Measurements from ENCODE around the gene RILPL2. TPM values are rescaled to one million over a fixed set of nuclear protein-coding genes. Genes with fewer than 3 reads are reported as not detected.
"Not testable (repeated sequence)": the region's sequence is repeated elsewhere in the genome, so short reads cannot be mapped to it uniquely, and the experiment has no call there.

Gene RILPL2
- total and polyA plus RNA-seq, 2 of the 13 experiments (the other 11 are each of a cell fraction or from before 2014, with no cell fraction given): 2.7 to 8.1 TPM

GRCh38 chr12:123379391-123379790, 57.1 kb downstream of the RILPL2 start:
- Histone ChIP-seq H3K79me2 (ENCODE audit: insufficient read depth, low read length) (no peaks in the 10 kb centered on the region), H3K4me1 (ENCODE audit: insufficient read depth, low read length) (peaks cover 26% of the 10 kb centered on the region), H3K9ac (ENCODE audit: insufficient read depth, low read depth, low read length) (no peak overlapping the region), H3K4me3 (replicated peaks in 1 of 3; ENCODE audit: insufficient read depth in 1 of 3, low read depth in 2 of 3, low read length in 3 of 3) (no peak overlapping the region), H3K27ac (ENCODE audit: extremely low read length, insufficient read depth, low read length) (no peak overlapping the region), H4K20me1 (ENCODE audit: insufficient read depth, low read length) (no peaks in the 10 kb centered on the region), H3K4me2 (ENCODE audit: low read depth, low read length) (peak overlapping the region; percentile 46), H3K36me3 (replicated peaks in 1 of 2; ENCODE audit: control insufficient read depth in 1 of 2, insufficient read depth in 2 of 2, low read length in 2 of 2) (no peaks in the 10 kb centered on the region), H2AFZ (ENCODE audit: low read length) (peak overlapping the region; percentile 69), H3K9me3 (ENCODE audit: low read length) (no peaks in the 10 kb centered on the region), H3K27me3 (ENCODE audit: control insufficient read depth in 1 of 2, insufficient read depth in 2 of 2, low read length in 2 of 2) (no peaks in the 10 kb centered on the region)
- ChIA-PET CTCF (ENCODE audit: low intra/inter-chr PET ratio, low total read pairs) (no interaction called here), POLR2A (no interaction called here)
- BruUV-seq (replicated peaks): no TSS peak
- ATAC-seq: no peak
- no peak for TF ChIP-seq ZNF629 (CRISPR knock-in tag; conservative IDR thresholded peaks at IDR 0.05)
- TF ChIP-seq THRA (CRISPR knock-in tag; IDR thresholded peaks at IDR 0.05; ENCODE audit: borderline replicate concordance): no peak
- TF ChIP-seq CREB1 (IDR thresholded peaks at IDR 0.05): no peak
- TF ChIP-seq CREB1 (CRISPR knock-in tag; IDR thresholded peaks at IDR 0.05): no peak
- no peak for TF ChIP-seq ZSCAN9 (CRISPR knock-in tag; IDR thresholded peaks at IDR 0.05; ENCODE audit: borderline replicate concordance)
- TF ChIP-seq IRF2 (CRISPR knock-in tag; IDR thresholded peaks at IDR 0.05): no peak
- TF ChIP-seq SNAPC5 (CRISPR knock-in tag; IDR thresholded peaks at IDR 0.05; ENCODE audit: borderline replicate concordance): no peak
- no peak for FAIRE-seq
- DNase-seq (ENCODE audit: low spot score): no peak
- WGBS (ENCODE audit: low lambda C conversion rate): 46% methylated on average over 5 of the region's 5 CpGs
- intact Hi-C loops (cut with micrococcal nuclease; ENCODE audit: unreplicated experiment): no loop called here
- in situ Hi-C loops (cut with HindIII; ENCODE audit: extremely low pct_ligation_motif_present, low pct_unique_long_range_greater_than_20kb): no loop called here

GRCh38 chr12:123372415-123372814, 64.1 kb downstream of the RILPL2 start:
- H3K9me3 ChIP-seq (ENCODE audit: low read length); H4K20me1 ChIP-seq (ENCODE audit: insufficient read depth, low read length); CTCF ChIA-PET (ENCODE audit: low intra/inter-chr PET ratio, low total read pairs); in situ Hi-C loops (cut with HindIII; ENCODE audit: extremely low pct_ligation_motif_present, low pct_unique_long_range_greater_than_20kb); H3K9ac ChIP-seq (ENCODE audit: insufficient read depth, low read depth, low read length); H3K27ac ChIP-seq (ENCODE audit: extremely low read length, insufficient read depth, low read length); H3K79me2 ChIP-seq (ENCODE audit: insufficient read depth, low read length); H2AFZ ChIP-seq (ENCODE audit: low read length); H3K4me2 ChIP-seq (ENCODE audit: low read depth, low read length); H3K36me3 ChIP-seq (replicated peaks in 1 of 2; ENCODE audit: control insufficient read depth in 1 of 2, insufficient read depth in 2 of 2, low read length in 2 of 2); ATAC-seq; BruUV-seq (replicated peaks); H3K4me3 ChIP-seq (replicated peaks in 1 of 3; ENCODE audit: insufficient read depth in 1 of 3, low read depth in 2 of 3, low read length in 3 of 3); FAIRE-seq; DNase-seq (ENCODE audit: low spot score); H3K27me3 ChIP-seq (ENCODE audit: control insufficient read depth in 1 of 2, insufficient read depth in 2 of 2, low read length in 2 of 2); intact Hi-C loops (cut with micrococcal nuclease; ENCODE audit: unreplicated experiment); TF ChIP-seq SOX13, NR2F6 (IDR thresholded peaks at IDR 0.05): not testable (repeated sequence)
- H3K4me1 ChIP-seq (ENCODE audit: insufficient read depth, low read length): peaks cover 38% of the 10 kb centered on the region
- POLR2A ChIA-PET: interaction anchor here (1.8 kb wide), 1 partner anchor 11 kb away, joined by 6 read pairs; the partner anchor contains the start of gene KMT5A
- TF ChIP-seq ARID5B (CRISPR knock-in tag; IDR thresholded peaks at IDR 0.05) (peak; percentile 29; the same call in 1 of the 2 replicates), SOX13 (CRISPR knock-in tag; conservative IDR thresholded peaks at IDR 0.05 in 1 of 2, IDR thresholded peaks at IDR 0.05 in 1 of 2) (peak in 1 of 2 experiments; percentile 34; a peak in 1 of 4 replicates), NR2F6 (CRISPR knock-in tag; IDR thresholded peaks at IDR 0.05) (peak; percentile 31; the same call in 1 of the 2 replicates), ZNF652 (CRISPR knock-in tag; IDR thresholded peaks at IDR 0.05; ENCODE audit: borderline replicate concordance, low read depth) (peak; percentile 70; the same call in 1 of the 2 replicates), BCL6 (CRISPR knock-in tag; IDR thresholded peaks at IDR 0.05) (0 out of 2 replicates have a peak, but pooled peaks have one; percentile 19)
- 8% methylated on average over 5 of the region's 5 CpGs for WGBS (ENCODE audit: low lambda C conversion rate)

Data from HepG2 (cell line).